ENCODE measurements around the gene ELANE.
"Not testable (repeated sequence)": the region's sequence is repeated elsewhere in the genome, so short reads cannot be mapped to it uniquely, and the experiment has no call there.

The ELANE gene

GRCh38 chr19:875265-875879 is 23.3 kb downstream of the ELANE start:
- no peak for DNase-seq (ENCODE audit: low read depth, low spot score)
- H3K27ac ChIP-seq: no peak overlapping the region

DNA sequence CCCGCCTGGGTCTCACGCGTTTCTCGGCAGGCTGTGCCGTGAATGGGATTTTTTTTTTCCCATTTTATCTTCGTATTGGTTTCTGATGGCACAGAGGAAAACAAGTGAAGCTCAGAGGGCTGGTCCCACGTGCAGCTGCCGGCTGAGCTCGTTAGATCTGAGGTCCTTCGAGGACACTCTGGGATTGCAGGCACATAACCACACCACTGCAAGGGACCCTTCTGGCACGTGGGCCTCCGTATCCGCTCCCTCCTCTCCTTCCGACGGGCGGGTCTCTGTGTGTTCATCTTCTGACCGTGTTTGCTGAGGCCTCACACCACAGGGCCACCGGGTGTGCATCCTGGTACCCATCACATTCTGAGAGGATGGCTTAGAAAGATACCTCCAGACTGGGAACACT is 24.0 kb downstream of the ELANE start:
- H3K27ac ChIP-seq: no peak overlapping the region
- DNase-seq (ENCODE audit: low read depth, low spot score): no peak

- H3K27ac ChIP-seq: no peak overlapping the region
- no peak for DNase-seq (ENCODE audit: low read depth, low spot score)
Measured at GRCh38 chr19:876780-877314, 24.7 kb downstream of the ELANE start.

- not testable (repeated sequence) for DNase-seq (ENCODE audit: low read depth, low spot score); H3K27ac ChIP-seq
Measured at GRCh38 chr19:877992-878660, 26.0 kb downstream of the ELANE start.

- H3K27ac ChIP-seq: not testable (repeated sequence)
Measured at GRCh38 chr19:878751-879561, 26.9 kb downstream of the ELANE start.

DNA sequence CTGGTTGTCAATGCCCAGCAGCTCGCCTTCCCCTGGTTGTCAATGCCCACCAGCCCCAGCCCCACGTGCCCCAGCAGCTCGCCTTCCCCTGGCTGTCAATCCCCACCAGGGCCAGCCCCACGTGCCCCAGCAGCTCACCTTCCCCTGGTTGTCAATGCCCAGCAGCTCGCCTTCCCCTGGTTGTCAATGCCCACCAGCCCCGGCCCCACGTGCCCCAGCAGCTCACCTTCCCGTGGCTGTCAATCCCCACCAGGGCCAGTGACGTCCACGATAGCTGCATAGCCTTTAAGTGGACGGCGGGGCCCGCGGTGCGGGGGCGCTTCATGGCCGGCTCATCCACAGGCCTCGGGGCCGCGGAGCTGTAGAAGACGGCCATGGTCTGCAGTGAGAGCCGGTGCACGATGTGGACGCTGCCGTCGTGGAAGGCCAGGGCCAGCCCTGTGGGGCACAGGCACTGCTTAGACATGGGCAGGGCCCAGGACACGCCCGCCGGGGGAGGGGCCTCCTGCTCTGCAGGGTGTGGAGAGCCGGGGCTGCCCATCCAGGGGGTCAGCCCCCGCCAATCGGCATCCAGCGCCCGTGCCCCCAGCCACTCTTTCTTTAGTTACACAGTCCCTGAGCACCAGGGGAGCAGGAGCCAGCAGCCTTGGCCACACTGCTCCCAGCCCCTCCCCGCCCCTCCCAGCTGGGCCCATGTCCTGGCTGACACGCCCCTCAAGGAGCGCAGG is 27.8 kb downstream of the ELANE start:
- DNase-seq (ENCODE audit: low read depth, low spot score): no peak
- no peak overlapping the region for H3K27ac ChIP-seq

More at GRCh38 chr19:878751-879561, 26.9 kb downstream of the ELANE start:
- DNase-seq (ENCODE audit: low read depth, low spot score): not testable (repeated sequence)

GRCh38 chr19:881385-882071 is 29.4 kb downstream of the ELANE start:
- H3K27ac ChIP-seq: no peak overlapping the region
- DNase-seq (ENCODE audit: low read depth, low spot score): no peak

DNA sequence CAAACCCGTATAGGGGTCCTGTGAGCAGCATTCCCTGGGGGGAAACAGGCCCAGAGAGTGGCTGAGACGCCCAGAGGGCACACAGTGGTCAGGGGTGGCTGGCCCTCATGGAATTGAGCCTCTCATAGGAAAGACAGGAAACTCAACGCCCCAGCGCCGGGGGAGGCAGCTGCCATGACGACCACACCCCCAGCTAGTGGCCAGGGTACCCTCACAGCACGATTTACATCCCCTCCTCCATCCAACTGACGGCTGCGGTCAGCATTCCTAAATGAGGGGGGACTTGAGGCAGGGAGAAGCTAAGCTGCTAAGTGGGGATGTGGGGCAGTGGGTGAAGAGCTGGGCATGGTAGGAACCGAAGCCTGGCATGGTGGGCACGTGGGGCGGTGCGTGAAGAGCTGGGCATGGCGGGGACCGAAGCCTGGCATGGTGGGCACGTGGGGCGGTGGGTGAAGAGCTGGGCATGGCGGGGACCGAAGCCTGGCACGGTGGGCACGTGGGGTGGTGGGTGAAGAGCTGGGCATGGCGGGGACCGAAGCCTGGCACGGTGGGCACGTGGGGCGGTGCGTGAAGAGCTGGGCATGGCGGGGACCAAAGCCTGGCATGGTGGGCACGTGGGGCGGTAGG is 30.9 kb downstream of the ELANE start:
- DNase-seq (ENCODE audit: low read depth, low spot score): no peak
- H3K27ac ChIP-seq: no peak overlapping the region

DNA sequence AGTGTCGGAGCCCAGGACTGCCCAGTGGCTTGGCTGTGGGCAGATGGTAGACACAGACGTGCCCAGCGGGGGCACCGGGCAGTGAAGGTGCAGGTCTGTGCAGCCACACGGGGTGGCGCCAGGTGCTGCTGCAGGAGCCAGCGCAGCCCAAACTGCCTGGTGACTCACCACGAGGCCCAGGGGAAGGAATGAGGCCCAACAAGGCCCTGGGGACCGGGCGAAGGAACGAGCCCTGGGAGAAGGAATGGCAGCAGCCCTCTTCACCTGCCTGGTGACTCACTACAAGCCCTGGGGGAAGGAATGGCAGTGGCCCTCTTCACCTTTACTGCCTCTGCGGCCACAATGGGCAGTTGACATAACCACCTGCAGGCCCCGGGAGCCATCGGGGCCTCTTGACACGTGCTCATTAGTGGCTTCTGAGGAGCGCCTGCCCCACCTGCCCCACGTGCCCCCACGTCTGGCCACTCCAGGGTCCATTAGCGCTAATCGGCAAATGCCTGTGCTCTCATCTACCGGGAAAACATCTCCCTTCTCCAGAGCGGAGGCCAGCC is 31.6 kb downstream of the ELANE start:
- H3K27ac ChIP-seq: no peak overlapping the region
- DNase-seq (ENCODE audit: low read depth, low spot score): peak; percentile 48

DNA sequence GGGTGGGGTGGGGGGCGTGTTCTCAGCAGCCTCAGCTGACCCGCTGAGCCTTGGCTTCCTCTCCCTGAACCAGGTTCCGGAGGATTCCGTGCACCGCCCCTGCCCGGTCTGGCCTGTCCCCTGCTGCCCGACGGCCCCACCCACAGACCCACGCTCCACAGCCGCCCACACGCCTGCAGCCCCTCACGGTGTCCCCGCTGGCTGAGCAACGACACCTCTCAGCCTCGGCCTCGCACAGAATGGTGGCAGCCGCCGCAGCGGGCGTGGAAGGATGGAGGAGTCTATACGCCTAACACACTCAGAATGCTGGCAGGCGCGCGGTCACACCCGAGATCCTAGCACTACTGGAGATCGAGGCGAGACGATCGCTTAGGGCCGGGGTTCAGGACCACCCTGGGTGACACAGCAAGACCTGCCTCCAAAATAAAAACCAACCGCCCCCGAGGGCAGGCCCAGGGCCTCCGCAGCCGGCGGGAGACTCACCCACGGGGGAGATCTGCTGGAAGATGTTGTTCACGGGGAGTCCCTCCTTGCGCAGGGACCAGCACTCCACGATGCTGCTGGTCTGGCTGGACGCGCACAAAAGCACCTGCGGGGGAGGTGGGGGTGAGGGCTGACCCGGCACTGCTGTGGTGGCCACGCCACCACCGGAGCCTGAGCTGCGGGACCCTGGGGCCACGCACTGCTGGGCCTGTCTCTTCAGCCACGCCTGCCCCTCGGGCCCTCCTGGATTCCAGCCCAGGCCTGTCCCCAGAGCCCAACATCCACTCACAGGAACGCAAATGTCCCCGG is 32.5 kb downstream of the ELANE start:
- DNase-seq (ENCODE audit: low read depth, low spot score): no peak
- H3K27ac ChIP-seq: no peak overlapping the region

DNA sequence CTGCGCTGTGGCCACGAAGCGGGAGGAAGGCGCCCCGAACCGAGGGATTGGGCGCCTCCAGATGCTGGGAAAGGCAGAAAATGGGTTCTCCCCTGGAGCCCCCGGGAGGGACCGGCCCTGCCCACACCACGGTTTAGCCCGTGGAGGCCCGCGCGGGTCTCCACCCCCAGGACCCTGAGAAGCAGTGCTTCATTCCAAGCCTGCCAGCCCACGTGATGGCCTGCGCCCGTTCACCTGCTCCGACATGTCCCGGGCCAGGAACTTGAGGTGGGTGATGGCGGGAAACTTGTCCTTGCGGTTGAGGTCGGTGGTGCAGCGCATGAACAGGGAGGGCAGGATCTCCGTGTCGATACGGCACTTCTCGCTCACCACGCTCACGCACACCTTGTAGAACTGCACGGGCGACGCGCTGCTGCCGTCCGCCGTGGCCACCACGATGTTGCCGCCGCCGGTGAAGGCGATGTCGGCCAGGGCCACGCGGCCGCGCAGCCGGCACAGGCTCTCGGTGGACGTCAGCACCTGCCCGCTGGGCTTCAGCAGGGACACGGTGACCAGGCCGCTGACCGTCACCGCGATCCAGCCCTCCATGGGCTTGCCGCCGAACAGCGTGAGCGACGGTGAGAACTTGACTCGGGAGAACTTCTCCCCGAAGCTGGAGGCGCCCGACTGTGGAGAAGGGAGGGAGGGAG is 33.6 kb downstream of the ELANE start:
- H3K27ac ChIP-seq: no peak overlapping the region
- DNase-seq (ENCODE audit: low read depth, low spot score): no peak

- no peak overlapping the region for H3K27ac ChIP-seq
- no peak for DNase-seq (ENCODE audit: low read depth, low spot score)
Measured at GRCh38 chr19:887072-887471, 35.0 kb downstream of the ELANE start.

- no peak for DNase-seq (ENCODE audit: low read depth, low spot score)
- no peak overlapping the region for H3K27ac ChIP-seq
Measured at GRCh38 chr19:887599-887998, 35.5 kb downstream of the ELANE start.

DNA sequence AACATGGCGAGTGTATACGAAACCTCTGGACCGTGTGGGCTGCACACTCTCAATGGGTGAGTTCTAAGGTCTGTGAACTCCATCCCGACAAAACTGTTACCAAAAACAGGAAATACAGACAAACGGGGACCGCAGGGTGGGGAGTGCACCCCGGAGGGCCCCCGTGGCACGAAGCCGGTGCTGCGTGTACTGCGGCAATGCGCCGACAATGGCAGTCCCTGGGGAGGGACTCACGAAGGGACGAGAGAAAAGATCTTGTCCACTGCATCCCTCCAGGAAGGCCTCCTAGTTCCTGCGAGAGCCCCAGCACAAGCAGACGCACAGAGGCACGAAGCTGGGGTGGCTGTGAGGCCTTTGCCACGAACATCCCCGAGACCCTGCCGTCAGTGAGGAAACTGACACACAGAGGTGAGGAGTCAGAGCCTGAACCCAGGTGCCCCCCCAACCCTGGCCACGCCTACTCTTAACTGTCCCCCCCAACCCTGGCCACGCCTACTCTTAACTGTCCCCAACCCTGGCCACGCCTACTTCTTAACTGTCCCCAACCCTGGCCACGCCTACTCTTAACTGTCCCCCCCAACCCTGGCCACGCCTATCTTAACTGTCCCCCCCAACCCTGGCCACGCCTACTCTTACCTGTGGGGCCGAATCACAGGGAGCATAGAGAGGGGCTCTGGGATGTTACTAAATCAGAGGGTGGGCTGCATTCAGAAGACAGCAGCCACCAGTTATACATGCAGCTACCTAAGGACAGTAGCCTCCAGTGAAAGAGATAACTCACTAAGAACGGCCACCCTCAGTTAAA is 36.7 kb downstream of the ELANE start:
- no peak for DNase-seq (ENCODE audit: low read depth, low spot score)
- no peak overlapping the region for H3K27ac ChIP-seq

GRCh38 chr19:889662-890295 is 37.7 kb downstream of the ELANE start:
- no peak for DNase-seq (ENCODE audit: low read depth, low spot score)
- H3K27ac ChIP-seq: no peak overlapping the region

- no peak for DNase-seq (ENCODE audit: low read depth, low spot score)
- no peak overlapping the region for H3K27ac ChIP-seq
Measured at GRCh38 chr19:890831-891230, 38.7 kb downstream of the ELANE start.

Measured in epithelial cell of prostate (primary cell).